NCI-H2171 treated with DMSO at 0.1 percent for 48 hours (cell line): Measurements from ENCODE around the gene PGA4.
A peak's percentile ranks its signal among the peaks of the same experiment; 100 is the strongest.
"Not testable (repeated sequence)": the region's sequence is repeated elsewhere in the genome, so short reads cannot be mapped to it uniquely, and the experiment has no call there.

Experiments
- DNase-seq: peaks from one replicate; lab custom pipeline; 2025; lab: John Stamatoyannopoulos, UW

PGA4 gene

GRCh38 chr11:61222047-61222446 lies at the start of gene PGA4:
Gene PGA4 (plus strand): TSS chr11:61222347. CDS start chr11:61222401, 54 bp downstream.
- not testable (repeated sequence) for DNase-seq

GRCh38 chr11:61172356-61172755 lies 49.8 kb upstream of the PGA4 start:
- DNase-seq = no peak

GRCh38 chr11:61172888-61173287 lies 49.3 kb upstream of the PGA4 start:
- no peak for DNase-seq

GRCh38 chr11:61173456-61173855 lies 48.7 kb upstream of the PGA4 start:
- no peak for DNase-seq

GRCh38 chr11:61174273-61174672 lies 47.9 kb upstream of the PGA4 start:
- no peak for DNase-seq

GRCh38 chr11:61174949-61175348 lies 47.2 kb upstream of the PGA4 start:
- DNase-seq = no peak

- no peak for DNase-seq
Observed at GRCh38 chr11:61176446-61176845, 45.7 kb upstream of the PGA4 start.

GRCh38 chr11:61180205-61180604 lies 41.9 kb upstream of the PGA4 start:
- not testable (repeated sequence) for DNase-seq

- DNase-seq = no peak
Observed at GRCh38 chr11:61181489-61181888, 40.7 kb upstream of the PGA4 start.

- DNase-seq = no peak
Observed at GRCh38 chr11:61183645-61184044, 38.5 kb upstream of the PGA4 start.

- DNase-seq = no peak
Observed at GRCh38 chr11:61186504-61186903, 35.6 kb upstream of the PGA4 start.

- DNase-seq = peak; percentile 89
Observed at GRCh38 chr11:61187505-61188130, 34.5 kb upstream of the PGA4 start.

GRCh38 chr11:61189933-61190332 lies 32.2 kb upstream of the PGA4 start:
- no peak for DNase-seq

- DNase-seq = peak; percentile 82
Observed at GRCh38 chr11:61193596-61193995, 28.6 kb upstream of the PGA4 start.

- peak; percentile 57 for DNase-seq
Observed at GRCh38 chr11:61194169-61194671, 27.9 kb upstream of the PGA4 start.

GRCh38 chr11:61194981-61195695 lies 27.0 kb upstream of the PGA4 start:
- DNase-seq = no peak

GRCh38 chr11:61195719-61196118 lies 26.4 kb upstream of the PGA4 start:
- DNase-seq = no peak

- DNase-seq = peak; percentile 60
Observed at GRCh38 chr11:61198361-61198760, 23.8 kb upstream of the PGA4 start.

GRCh38 chr11:61198948-61199523 lies 23.1 kb upstream of the PGA4 start:
- no peak for DNase-seq

- no peak for DNase-seq
Observed at GRCh38 chr11:61201476-61201875, 20.7 kb upstream of the PGA4 start.

- DNase-seq = not testable (repeated sequence)
Observed at GRCh38 chr11:61202950-61203746, 19.0 kb upstream of the PGA4 start, which contains the start of gene PGA3. Gene PGA3 (plus strand): TSS chr11:61203515. CDS start chr11:61203565, 50 bp downstream.

- not testable (repeated sequence) for DNase-seq
Observed at GRCh38 chr11:61203873-61204272, 18.3 kb upstream of the PGA4 start.
